Occipital lobe (tissue), 2 donors: ENCODE results near the gene RHAG. TPM values are rescaled to one million over a fixed set of nuclear protein-coding genes. Genes with fewer than 3 reads are reported as not detected.
"Not testable (repeated sequence)": the region's sequence is repeated elsewhere in the genome, so short reads cannot be mapped to it uniquely, and the experiment has no call there.

ENCODE experiments used
- DNase-seq: peaks from one replicate; lab custom pipeline; 2025; lab: John Stamatoyannopoulos, UW
- total RNA-seq: library from RNA; depleted of rRNA; stranded (reverse); fragments of >200 nt; gene quantifications from one replicate; pipeline ENCODE4 v1.2.3, GENCODE V29; 2014

The RHAG gene
- total RNA-seq, 1 donor from 2014 or later: not detected

- DNase-seq: no peak
Measured at GRCh38 chr6:49635978-49636712, 494 bp downstream of the RHAG start.

- no peak for DNase-seq
Measured at GRCh38 chr6:49635480-49635879, 1.2 kb downstream of the RHAG start.

GRCh38 chr6:49634836-49635218 is 1.8 kb downstream of the RHAG start:
- DNase-seq: no peak

GRCh38 chr6:49634092-49634835 is 2.4 kb downstream of the RHAG start:
- DNase-seq: no peak

- DNase-seq: no peak
Measured at GRCh38 chr6:49633541-49633940, 3.1 kb downstream of the RHAG start.

- DNase-seq: no peak
Measured at GRCh38 chr6:49632727-49633126, 3.9 kb downstream of the RHAG start.

- not testable (repeated sequence) for DNase-seq
Measured at GRCh38 chr6:49629485-49630088, 7.1 kb downstream of the RHAG start.

GRCh38 chr6:49626811-49627210 is 9.8 kb downstream of the RHAG start:
- no peak for DNase-seq

- no peak for DNase-seq
Measured at GRCh38 chr6:49618257-49618656, 18.4 kb downstream of the RHAG start.

GRCh38 chr6:49614144-49614543 is 22.5 kb downstream of the RHAG start:
- DNase-seq: not testable (repeated sequence)

GRCh38 chr6:49609285-49609684 is 27.4 kb downstream of the RHAG start:
- DNase-seq: no peak

- not testable (repeated sequence) for DNase-seq
Measured at GRCh38 chr6:49608275-49608674, 28.4 kb downstream of the RHAG start.

GRCh38 chr6:49607391-49607982 is 29.2 kb downstream of the RHAG start:
- DNase-seq: no peak

GRCh38 chr6:49606721-49607390 is 29.8 kb downstream of the RHAG start:
- no peak for DNase-seq

- not testable (repeated sequence) for DNase-seq
Measured at GRCh38 chr6:49604080-49604479, 32.6 kb downstream of the RHAG start.

- DNase-seq: not testable (repeated sequence)
Measured at GRCh38 chr6:49587262-49587661, 49.4 kb downstream of the RHAG start.

- DNase-seq: no peak
Measured at GRCh38 chr6:49582529-49582928, 54.1 kb downstream of the RHAG start.

- DNase-seq: no peak
Measured at GRCh38 chr6:49579649-49580048, 57.0 kb downstream of the RHAG start.

- no peak for DNase-seq
Measured at GRCh38 chr6:49576618-49577017, 60.0 kb downstream of the RHAG start.

- no peak for DNase-seq
Measured at GRCh38 chr6:49570474-49571079, 66.1 kb downstream of the RHAG start.

GRCh38 chr6:49565855-49566254 is 70.8 kb downstream of the RHAG start:
- DNase-seq: no peak
